AG09319 (cell line): ENCODE data around the gene TMEM255B.

Experiments
- DNase-seq: peaks from one replicate; pipeline ENCODE4 v3.0.0-alpha.2; 2010; ENCODE audit warnings: low read depth; ENCODE audit errors: extremely low read depth
- CTCF ChIP-seq: IDR thresholded peaks from 2 replicates; pipeline ENCODE4 v1.5.1; 2011; ENCODE audit warnings: low read depth, mild to moderate bottlenecking, inconsistent platforms, low read length, moderate library complexity

TMEM255B gene

GRCh38 chr13:113845055-113845454, 86.0 kb downstream of the TMEM255B start:
- no peak for DNase-seq
- no peak for TF ChIP-seq CTCF

GRCh38 chr13:113845723-113846635, 87.0 kb downstream of the TMEM255B start:
- no peak for DNase-seq
- no peak for TF ChIP-seq CTCF

GRCh38 chr13:113846636-113847318, 87.8 kb downstream of the TMEM255B start:
- no peak for TF ChIP-seq CTCF
- DNase-seq, result no peak

GRCh38 chr13:113848020-113848419, 89.0 kb downstream of the TMEM255B start:
- TF ChIP-seq CTCF, result no peak
- DNase-seq, result no peak

GRCh38 chr13:113848431-113849260, 89.6 kb downstream of the TMEM255B start:
- no peak for DNase-seq
- no peak for TF ChIP-seq CTCF

GRCh38 chr13:113849546-113849945, 90.5 kb downstream of the TMEM255B start:
- DNase-seq, result no peak
- no peak for TF ChIP-seq CTCF
